NT2/D1 (cell line): ENCODE results near the gene DLG2.

ENCODE experiments used
- YY1 ChIP-seq: IDR thresholded peaks from 2 replicates; pipeline ENCODE4 v1.6.1; 2011; ENCODE audit not compliant: insufficient read length, insufficient read depth
- ZNF274 ChIP-seq: IDR thresholded peaks from 2 replicates; pipeline ENCODE4 v1.6.1; 2011; ENCODE audit warnings: mild to moderate bottlenecking, low read depth, low read length

- TF ChIP-seq YY1 (no peak), ZNF274 (no peak)
These were observed 1363.1 kb downstream of the DLG2 start for GRCh38 chr11:84264066-84264465.
